ENCODE data around the gene CFL1.
"Not testable (repeated sequence)": the region's sequence is repeated elsewhere in the genome, so short reads cannot be mapped to it uniquely, and the experiment has no call there.

The CFL1 gene

DNA sequence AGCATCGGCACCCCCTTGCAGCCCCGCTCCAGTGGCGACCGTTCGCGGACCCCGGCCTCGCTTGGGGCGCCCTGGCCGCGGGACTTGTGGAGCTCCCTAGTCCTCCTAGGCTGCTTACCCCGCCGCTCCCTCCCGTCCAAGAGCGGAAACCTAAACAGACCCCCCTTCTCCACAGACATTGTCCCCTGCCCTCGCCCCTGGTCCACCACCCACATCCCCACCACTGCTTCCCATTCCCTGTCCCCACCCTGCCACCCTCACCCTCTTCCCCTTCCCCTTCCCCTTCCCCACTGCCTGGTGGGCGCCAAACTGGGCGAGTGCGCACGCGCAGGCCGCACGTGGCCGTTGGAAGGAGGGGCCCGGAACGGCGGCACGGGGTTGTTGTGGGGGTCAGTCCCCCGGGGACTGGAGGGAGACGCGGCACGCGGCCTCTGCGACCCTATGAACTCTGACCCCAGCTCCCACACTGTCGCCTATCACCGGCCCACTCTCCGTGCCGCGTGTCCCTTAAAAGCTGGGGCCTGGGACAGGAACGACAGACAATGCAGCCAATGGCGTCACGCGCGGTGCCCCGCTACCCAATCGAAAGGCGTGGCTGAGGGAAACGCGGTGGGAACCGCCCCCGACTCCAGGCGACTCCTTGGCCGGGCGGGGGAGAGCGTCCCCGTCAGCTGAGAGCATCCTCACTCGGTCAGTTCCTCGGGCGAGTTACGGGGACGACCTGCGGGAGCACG is 24.5 kb downstream of the CFL1 start, which contains the start of gene SNX32:
SNX32 (plus strand) TSS at position 667 of the 734 bp plus-strand sequence. CDS start 103 bp downstream, outside the sequence.
- H3K4me3 ChIP-seq (ENCODE audit: low read length) = peak within 1 kb of the TSS; percentile 63
- no peaks in the 10 kb centered on the region for H3K9me3 ChIP-seq (ENCODE audit: control insufficient read depth, insufficient read depth, low read length)
- TF ChIP-seq, protein P1, sequence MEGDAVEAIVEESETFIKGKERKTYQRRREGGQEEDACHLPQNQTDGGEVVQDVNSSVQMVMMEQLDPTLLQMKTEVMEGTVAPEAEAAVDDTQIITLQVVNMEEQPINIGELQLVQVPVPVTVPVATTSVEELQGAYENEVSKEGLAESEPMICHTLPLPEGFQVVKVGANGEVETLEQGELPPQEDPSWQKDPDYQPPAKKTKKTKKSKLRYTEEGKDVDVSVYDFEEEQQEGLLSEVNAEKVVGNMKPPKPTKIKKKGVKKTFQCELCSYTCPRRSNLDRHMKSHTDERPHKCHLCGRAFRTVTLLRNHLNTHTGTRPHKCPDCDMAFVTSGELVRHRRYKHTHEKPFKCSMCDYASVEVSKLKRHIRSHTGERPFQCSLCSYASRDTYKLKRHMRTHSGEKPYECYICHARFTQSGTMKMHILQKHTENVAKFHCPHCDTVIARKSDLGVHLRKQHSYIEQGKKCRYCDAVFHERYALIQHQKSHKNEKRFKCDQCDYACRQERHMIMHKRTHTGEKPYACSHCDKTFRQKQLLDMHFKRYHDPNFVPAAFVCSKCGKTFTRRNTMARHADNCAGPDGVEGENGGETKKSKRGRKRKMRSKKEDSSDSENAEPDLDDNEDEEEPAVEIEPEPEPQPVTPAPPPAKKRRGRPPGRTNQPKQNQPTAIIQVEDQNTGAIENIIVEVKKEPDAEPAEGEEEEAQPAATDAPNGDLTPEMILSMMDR (IDR thresholded peaks at IDR 0.05; ENCODE audit: low read depth, low read length, poor library complexity, severe bottlenecking) = no peak
- no peak for TF ChIP-seq EZH2phosphoT487 (IDR thresholded peaks at IDR 0.05; ENCODE audit: borderline replicate concordance, low read length)
- H3K36me3 ChIP-seq (ENCODE audit: control insufficient read depth, low read length) = no peaks in the 10 kb centered on the region
- peaks cover 16% of the 10 kb centered on the region for H3K4me1 ChIP-seq (ENCODE audit: control insufficient read depth, low read length)
- H3K4me2 ChIP-seq (ENCODE audit: low read length) = peak within 1 kb of the TSS; percentile 73
- peaks cover 15% of the 10 kb centered on the region; the same call in 1 of the 2 replicates for H3K27me3 ChIP-seq (ENCODE audit: control insufficient read depth, low read length)
- H3K79me2 ChIP-seq (ENCODE audit: control insufficient read depth, low read length) = no peaks in the 10 kb centered on the region
- H3F3A ChIP-seq (ENCODE audit: control insufficient read depth, insufficient read depth) = peaks cover 9% of the 10 kb centered on the region
- H3K27ac ChIP-seq (ENCODE audit: low read depth, low read length) = no peak within 1 kb of the TSS
- no peaks in the 10 kb centered on the region for H4K20me1 ChIP-seq (ENCODE audit: control insufficient read depth, insufficient read depth, low read depth, low read length)
- H3K9me2 ChIP-seq (replicated peaks; ENCODE audit: control insufficient read depth, low read length) = no peaks in the 10 kb centered on the region

GRCh38 chr11:65832231-65832630 is 25.7 kb downstream of the CFL1 start:
- not testable (repeated sequence) for H3K27ac ChIP-seq (ENCODE audit: low read depth, low read length); H4K20me1 ChIP-seq (ENCODE audit: control insufficient read depth, insufficient read depth, low read depth, low read length); H3K4me3 ChIP-seq (ENCODE audit: low read length); H3K9me2 ChIP-seq (replicated peaks; ENCODE audit: control insufficient read depth, low read length); H3K4me2 ChIP-seq (ENCODE audit: low read length); H3F3A ChIP-seq (ENCODE audit: control insufficient read depth, insufficient read depth); H3K36me3 ChIP-seq (ENCODE audit: control insufficient read depth, low read length); H3K79me2 ChIP-seq (ENCODE audit: control insufficient read depth, low read length); H3K9me3 ChIP-seq (ENCODE audit: control insufficient read depth, insufficient read depth, low read length)
- peaks cover 16% of the 10 kb centered on the region for H3K4me1 ChIP-seq (ENCODE audit: control insufficient read depth, low read length)
- H3K27me3 ChIP-seq (ENCODE audit: control insufficient read depth, low read length) = peaks cover 15% of the 10 kb centered on the region; the same call in 1 of the 2 replicates

DNA sequence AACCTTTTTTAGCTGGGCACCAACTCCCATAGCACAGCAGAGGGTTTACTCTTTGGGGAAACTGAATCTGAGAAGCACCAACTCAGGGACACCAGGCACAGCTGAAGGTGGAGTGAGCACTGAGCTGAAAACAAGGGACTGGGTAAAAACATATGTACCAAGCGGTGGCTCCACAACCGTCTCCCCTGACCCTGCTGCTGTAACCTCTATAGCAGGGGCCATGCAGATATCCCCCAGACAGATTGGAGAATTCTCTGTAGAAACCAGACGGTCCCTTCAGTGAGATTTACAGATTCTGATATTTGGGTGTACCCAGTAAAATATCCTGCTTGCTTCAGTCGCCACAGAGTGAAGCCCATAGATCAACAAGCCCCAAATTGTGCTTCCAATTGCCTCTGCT is 28.5 kb downstream of the CFL1 start:
- H3K9me2 ChIP-seq (replicated peaks; ENCODE audit: control insufficient read depth, low read length) = no peaks in the 10 kb centered on the region
- no peak overlapping the region for H3K27ac ChIP-seq (ENCODE audit: low read depth, low read length)
- peaks cover 9% of the 10 kb centered on the region for H3F3A ChIP-seq (ENCODE audit: control insufficient read depth, insufficient read depth)
- H3K79me2 ChIP-seq (ENCODE audit: control insufficient read depth, low read length) = no peaks in the 10 kb centered on the region
- no peak overlapping the region for H3K4me2 ChIP-seq (ENCODE audit: low read length)
- no peak for TF ChIP-seq EZH2phosphoT487 (IDR thresholded peaks at IDR 0.05; ENCODE audit: borderline replicate concordance, low read length)
- TF ChIP-seq, protein P1 (IDR thresholded peaks at IDR 0.05; ENCODE audit: low read depth, low read length, poor library complexity, severe bottlenecking) = no peak
- peaks cover 15% of the 10 kb centered on the region; the same call in 1 of the 2 replicates for H3K27me3 ChIP-seq (ENCODE audit: control insufficient read depth, low read length)
- H3K9me3 ChIP-seq (ENCODE audit: control insufficient read depth, insufficient read depth, low read length) = no peaks in the 10 kb centered on the region
- H4K20me1 ChIP-seq (ENCODE audit: control insufficient read depth, insufficient read depth, low read depth, low read length) = no peaks in the 10 kb centered on the region
- no peaks in the 10 kb centered on the region for H3K36me3 ChIP-seq (ENCODE audit: control insufficient read depth, low read length)
- no peak overlapping the region for H3K4me3 ChIP-seq (ENCODE audit: low read length)
- peaks cover 10% of the 10 kb centered on the region for H3K4me1 ChIP-seq (ENCODE audit: control insufficient read depth, low read length)

DNA sequence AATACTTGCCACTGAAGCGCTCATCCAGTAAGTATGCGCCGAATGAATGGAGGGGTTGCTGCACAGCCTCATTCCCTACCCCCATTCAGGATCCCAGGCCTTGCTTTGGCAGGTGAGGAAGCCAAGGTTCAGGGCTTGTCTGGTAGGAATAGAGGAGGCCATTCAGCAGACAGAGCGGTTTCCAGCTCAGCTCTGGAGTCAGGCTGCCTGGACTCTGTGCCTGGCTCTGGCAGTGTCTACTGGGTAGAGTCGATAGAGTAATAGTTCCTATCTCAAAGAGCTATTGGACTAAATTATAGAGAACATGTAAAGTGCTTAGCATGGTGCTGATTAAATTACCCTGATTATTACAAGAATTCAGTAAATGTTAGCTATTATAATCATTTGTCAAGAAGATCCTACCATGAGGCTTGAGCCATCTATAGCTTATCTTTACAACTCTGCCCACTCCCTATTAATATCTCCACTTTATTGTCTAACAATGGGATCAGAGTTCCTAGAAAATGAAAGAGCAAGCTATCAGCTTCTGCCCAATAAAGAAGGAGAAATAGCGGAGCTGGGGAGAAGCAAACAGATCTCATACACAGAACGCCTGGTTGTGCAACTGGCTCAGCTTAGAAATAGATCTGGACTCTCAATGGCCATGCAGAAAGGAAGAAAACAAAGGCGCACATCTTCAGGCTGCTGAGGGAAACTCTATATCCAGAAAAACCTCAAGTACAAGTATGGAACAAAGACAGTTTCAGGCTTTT is 30.8 kb downstream of the CFL1 start:
- Histone ChIP-seq H3K9me2 (replicated peaks; ENCODE audit: control insufficient read depth, low read length) (no peaks in the 10 kb centered on the region), H3K4me2 (ENCODE audit: low read length) (no peak overlapping the region), H3K4me3 (ENCODE audit: low read length) (no peak overlapping the region), H3F3A (ENCODE audit: control insufficient read depth, insufficient read depth) (peaks cover 9% of the 10 kb centered on the region), H3K36me3 (ENCODE audit: control insufficient read depth, low read length) (no peaks in the 10 kb centered on the region), H4K20me1 (ENCODE audit: control insufficient read depth, insufficient read depth, low read depth, low read length) (no peaks in the 10 kb centered on the region), H3K27me3 (ENCODE audit: control insufficient read depth, low read length) (peaks cover 12% of the 10 kb centered on the region; the same call in 1 of the 2 replicates), H3K79me2 (ENCODE audit: control insufficient read depth, low read length) (no peaks in the 10 kb centered on the region), H3K27ac (ENCODE audit: low read depth, low read length) (no peak overlapping the region), H3K9me3 (ENCODE audit: control insufficient read depth, insufficient read depth, low read length) (no peaks in the 10 kb centered on the region), H3K4me1 (ENCODE audit: control insufficient read depth, low read length) (0 out of 2 replicates have a peak, but pooled peaks cover 2% of the 10 kb centered on the region)
- no peak for TF ChIP-seq EZH2phosphoT487 (IDR thresholded peaks at IDR 0.05; ENCODE audit: borderline replicate concordance, low read length)
- TF ChIP-seq, protein P1 (IDR thresholded peaks at IDR 0.05; ENCODE audit: low read depth, low read length, poor library complexity, severe bottlenecking) = no peak
